Suprapubic skin (tissue), 4 donors: Measurements from ENCODE around the gene DERL3.

Experiments used
- EP300 ChIP-seq: sonication (generic); formaldehyde crosslinking; IDR thresholded peaks from one replicate; pipeline ENCODE4 v1.6.1; 2017; ENCODE audit warnings: antibody characterized with exemption
- POLR2A ChIP-seq, 2 donors: fragments of 450-650 bp; IDR thresholded peaks; one replicate each; pipeline ENCODE4 v1.6.1; 2017; ENCODE audit warnings: antibody characterized with exemption in 2 of 2, mild to moderate bottlenecking in 2 of 2, moderate library complexity in 2 of 2
- POLR2AphosphoS5 ChIP-seq, 3 donors: sonication (generic); formaldehyde crosslinking; IDR thresholded peaks; one replicate each; pipeline ENCODE4 v1.6.1; 2017; ENCODE audit warnings: antibody characterized with exemption in 3 of 3

GRCh38 chr22:23800297-23801237 lies 38.2 kb downstream of the DERL3 start:
- TF ChIP-seq POLR2AphosphoS5 (IDR thresholded peaks at IDR 0.05) (no peak), POLR2A (IDR thresholded peaks at IDR 0.05) (no peak), EP300 (no peak)
